Activated CD8-positive, alpha-beta T cell treated with anti-CD3 and anti-CD28 coated beads, Interleukin-2, amount 10 ng/mL, durations not matched to agents 7 days and 5 days (primary cell): ENCODE results near the gene GLT8D1. TPM values are rescaled to one million over a fixed set of nuclear protein-coding genes. Genes with fewer than 3 reads are reported as not detected.

Source experiments
- ATAC-seq: fragments of 150-1000 bp; cut with Tn5 transposase; one replicate; pipeline ENCODE4 v1.10.0; 2021; ENCODE audit warnings: moderate library complexity
- CTCF ChIA-PET: fragments of 350-600 bp; sonication (Branson Sonifier 250); formaldehyde crosslinking; loops from one replicate; lab custom pipeline; 2021; ENCODE audit warnings: antibody characterized with exemption; lab: Charles Lee
- POLR2A ChIA-PET: fragments of 350-600 bp; sonication (Branson Sonifier 250); formaldehyde crosslinking; loops from one replicate; lab custom pipeline; 2021; ENCODE audit warnings: antibody characterized with exemption; lab: Charles Lee
- DNase-seq: peaks from one replicate; pipeline ENCODE4 v3.0.0-alpha.2; 2020
- H3K27ac Mint-ChIP-seq: one replicate; pipeline ENCODE4 v1.8.0; 2021; ENCODE audit warnings: mild to moderate bottlenecking, mixed read lengths
- H3K27me3 Mint-ChIP-seq: one replicate; pipeline ENCODE4 v1.8.0; 2021; ENCODE audit warnings: low read depth, mixed read lengths
- H3K36me3 Mint-ChIP-seq: one replicate; pipeline ENCODE4 v1.8.0; 2021; ENCODE audit warnings: low read depth, mixed read lengths
- H3K4me1 Mint-ChIP-seq: one replicate; pipeline ENCODE4 v1.8.0; 2021; ENCODE audit warnings: low read depth, mixed read lengths
- H3K4me3 Mint-ChIP-seq: one replicate; pipeline ENCODE4 v1.8.0; 2021; ENCODE audit warnings: mild to moderate bottlenecking, mixed read lengths
- H3K9me3 Mint-ChIP-seq: one replicate; pipeline ENCODE4 v1.8.0; 2022; ENCODE audit warnings: mixed read lengths; ENCODE audit not compliant: insufficient read depth
- total RNA-seq, 2 experiments: library from RNA; stranded (reverse); gene quantifications; one replicate each; pipeline ENCODE4 v1.2.3, GENCODE V29; 2021

Gene GLT8D1
- total RNA-seq, 2 experiments from 2014 or later: 36.4 to 38.2 TPM

- ChIA-PET POLR2A (interaction anchor here (0.6 kb wide), 1 partner anchor 61 kb away, joined by 3 read pairs; no protein-coding TSS in a partner anchor), CTCF (no interaction called here)
- ATAC-seq: no peak
- Mint-ChIP-seq H3K36me3 (peaks cover 88% of the 10 kb centered on the region), H3K27ac (peak overlapping the region; percentile 1), H3K4me3 (no peak overlapping the region), H3K27me3 (no peaks in the 10 kb centered on the region), H3K9me3 (no peaks in the 10 kb centered on the region), H3K4me1 (peaks cover 51% of the 10 kb centered on the region)
- DNase-seq: no peak
Observed at GRCh38 chr3:52690560-52690959, 15.0 kb downstream of the GLT8D1 start.

GRCh38 chr3:52689151-52689550, 16.4 kb downstream of the GLT8D1 start:
- Mint-ChIP-seq H3K9me3 (no peaks in the 10 kb centered on the region), H3K27me3 (no peaks in the 10 kb centered on the region), H3K4me3 (no peak overlapping the region), H3K36me3 (peaks cover 74% of the 10 kb centered on the region), H3K27ac (no peak overlapping the region), H3K4me1 (peaks cover 56% of the 10 kb centered on the region)
- POLR2A ChIA-PET: no interaction called here
- CTCF ChIA-PET: no interaction called here
- ATAC-seq (no peak), DNase-seq (no peak)

GRCh38 chr3:52688266-52688665, 17.3 kb downstream of the GLT8D1 start:
- POLR2A ChIA-PET: interaction anchor here (0.6 to 0.8 kb wide), 2 partner anchors 19 to 134 kb away, joined by 3 to 5 read pairs; no protein-coding TSS in a partner anchor
- peaks cover 65% of the 10 kb centered on the region for H3K36me3 Mint-ChIP-seq

GRCh38 chr3:52685709-52686691, 19.6 kb downstream of the GLT8D1 start, which contains the start of the genes GNL3 and PBRM1:
Gene GNL3, plus strand, starts transcription at chr3:52686032. Its CDS starts 61 bp downstream, at chr3:52686093.
Gene PBRM1, minus strand, starts transcription at chr3:52685913.
- ATAC-seq (peak; percentile 84), DNase-seq (peak; percentile 95)
- H3K27me3 Mint-ChIP-seq: no peaks in the 10 kb centered on the region
- H3K4me1 Mint-ChIP-seq: peaks cover 65% of the 10 kb centered on the region
- ChIA-PET POLR2A (interaction anchor here (0.6 to 3.6 kb wide), 6 partner anchors 15 to 148 kb away, joined by 3 to 25 read pairs (median 4); partner anchors contain the start of genes GLT8D1 and SPCS1), CTCF (interaction anchor here (1.0 kb wide), 2 partner anchors 10 to 11 kb away, joined by 3 read pairs; no protein-coding TSS in a partner anchor)
- peak within 1 kb of the TSS; percentile 91 for H3K4me3 Mint-ChIP-seq
- H3K9me3 Mint-ChIP-seq: no peaks in the 10 kb centered on the region
- peak within 1 kb of the TSS; percentile 92 for H3K27ac Mint-ChIP-seq
- peaks cover 63% of the 10 kb centered on the region for H3K36me3 Mint-ChIP-seq

More at GRCh38 chr3:52688266-52688665, 17.3 kb downstream of the GLT8D1 start:
- ATAC-seq (no peak), DNase-seq (no peak)
- Mint-ChIP-seq H3K9me3 (no peaks in the 10 kb centered on the region), H3K27me3 (no peaks in the 10 kb centered on the region), H3K4me1 (peaks cover 58% of the 10 kb centered on the region), H3K27ac (no peak overlapping the region), H3K4me3 (peak overlapping the region; percentile 13)
- CTCF ChIA-PET: no interaction called here

- DNase-seq (peak; percentile 82), ATAC-seq (peak; percentile 83)
- Mint-ChIP-seq H3K27ac (peak overlapping the region; percentile 92), H3K4me3 (peak overlapping the region; percentile 91), H3K9me3 (no peaks in the 10 kb centered on the region), H3K36me3 (peaks cover 59% of the 10 kb centered on the region), H3K27me3 (no peaks in the 10 kb centered on the region), H3K4me1 (peaks cover 62% of the 10 kb centered on the region)
- ChIA-PET POLR2A (interaction anchor here (0.7 to 3.6 kb wide), 6 partner anchors 15 to 148 kb away, joined by 3 to 25 read pairs (median 4); partner anchors contain the start of genes GLT8D1 and SPCS1), CTCF (interaction anchor here (1.0 to 1.1 kb wide), 2 partner anchors 11 to 17 kb away, joined by 3 read pairs; no protein-coding TSS in a partner anchor)
Observed at GRCh38 chr3:52685285-52685708, 20.3 kb downstream of the GLT8D1 start.

- Mint-ChIP-seq H3K36me3 (peaks cover 59% of the 10 kb centered on the region), H3K4me3 (peak overlapping the region; percentile 91), H3K4me1 (peaks cover 56% of the 10 kb centered on the region), H3K27ac (no peak overlapping the region), H3K9me3 (no peaks in the 10 kb centered on the region), H3K27me3 (no peaks in the 10 kb centered on the region)
- DNase-seq: no peak
- ChIA-PET CTCF (interaction anchor here (1.1 kb wide), 1 partner anchor 18 kb away, joined by 3 read pairs; no protein-coding TSS in a partner anchor), POLR2A (interaction anchor here (1.0 to 3.6 kb wide), 3 partner anchors 22 to 36 kb away, joined by 3 to 25 read pairs (median 5); partner anchors contain the start of genes GLT8D1 and SPCS1)
- no peak for ATAC-seq
Observed at GRCh38 chr3:52684184-52684583, 21.4 kb downstream of the GLT8D1 start.

- POLR2A ChIA-PET: interaction anchor here (3.6 kb wide), 1 partner anchor 23 kb away, joined by 25 read pairs; the partner anchor contains the start of genes GLT8D1 and SPCS1
- H3K27ac Mint-ChIP-seq: no peak overlapping the region
- H3K36me3 Mint-ChIP-seq: peaks cover 60% of the 10 kb centered on the region
- no peak for DNase-seq
- H3K27me3 Mint-ChIP-seq: no peaks in the 10 kb centered on the region
- no peaks in the 10 kb centered on the region for H3K9me3 Mint-ChIP-seq
- CTCF ChIA-PET: no interaction called here
- peaks cover 50% of the 10 kb centered on the region for H3K4me1 Mint-ChIP-seq
- peak overlapping the region; percentile 25 for H3K4me3 Mint-ChIP-seq
- no peak for ATAC-seq
Observed at GRCh38 chr3:52683611-52684010, 22.0 kb downstream of the GLT8D1 start.

GRCh38 chr3:52682016-52682415, 23.6 kb downstream of the GLT8D1 start:
- ATAC-seq (no peak), DNase-seq (no peak)
- Mint-ChIP-seq H3K4me3 (no peak overlapping the region), H3K4me1 (peaks cover 35% of the 10 kb centered on the region), H3K36me3 (peaks cover 55% of the 10 kb centered on the region), H3K27ac (peak overlapping the region; percentile 5), H3K27me3 (no peaks in the 10 kb centered on the region), H3K9me3 (no peaks in the 10 kb centered on the region)
- POLR2A ChIA-PET: no interaction called here
- CTCF ChIA-PET: no interaction called here

- ATAC-seq (no peak), DNase-seq (no peak)
- peaks cover 31% of the 10 kb centered on the region for H3K4me1 Mint-ChIP-seq
- CTCF ChIA-PET: no interaction called here
- no peak overlapping the region for H3K4me3 Mint-ChIP-seq
- H3K36me3 Mint-ChIP-seq: peaks cover 55% of the 10 kb centered on the region
- H3K27me3 Mint-ChIP-seq: no peaks in the 10 kb centered on the region
- H3K9me3 Mint-ChIP-seq: no peaks in the 10 kb centered on the region
- no peak overlapping the region for H3K27ac Mint-ChIP-seq
- POLR2A ChIA-PET: no interaction called here
Observed at GRCh38 chr3:52681596-52681995, 24.0 kb downstream of the GLT8D1 start.

GRCh38 chr3:52679811-52680210, 25.8 kb downstream of the GLT8D1 start:
- Mint-ChIP-seq H3K27ac (no peak overlapping the region), H3K9me3 (no peaks in the 10 kb centered on the region), H3K36me3 (peaks cover 59% of the 10 kb centered on the region), H3K4me3 (no peak overlapping the region), H3K27me3 (no peaks in the 10 kb centered on the region), H3K4me1 (peaks cover 30% of the 10 kb centered on the region)
- ChIA-PET POLR2A (no interaction called here), CTCF (no interaction called here)
- ATAC-seq (no peak), DNase-seq (no peak)

- Mint-ChIP-seq H3K9me3 (no peaks in the 10 kb centered on the region), H3K4me3 (no peak overlapping the region), H3K27ac (no peak overlapping the region), H3K36me3 (peaks cover 60% of the 10 kb centered on the region), H3K27me3 (no peaks in the 10 kb centered on the region), H3K4me1 (peaks cover 24% of the 10 kb centered on the region)
- DNase-seq (no peak), ATAC-seq (no peak)
- CTCF ChIA-PET: no interaction called here
- POLR2A ChIA-PET: no interaction called here
Observed at GRCh38 chr3:52679199-52679538, 26.4 kb downstream of the GLT8D1 start.
